Nephron progenitor cell (in vitro differentiated cells): ENCODE measurements around the gene PSMC3.

Experiments used
- DNase-seq: peaks from one replicate; pipeline ENCODE4 v3.0.0; 2021
- H3K27ac Mint-ChIP-seq: 2 replicates; pipeline ENCODE4 v1.8.0; 2021; ENCODE audit warnings: mild to moderate bottlenecking, moderate library complexity, mixed read lengths
- H3K27me3 Mint-ChIP-seq: 2 replicates; pipeline ENCODE4 v1.8.0; 2021; ENCODE audit warnings: mild to moderate bottlenecking, low read depth, mixed read lengths; ENCODE audit not compliant: poor library complexity
- H3K36me3 Mint-ChIP-seq: 2 replicates; pipeline ENCODE4 v1.8.0; 2021; ENCODE audit warnings: low read depth, mixed read lengths
- H3K4me1 Mint-ChIP-seq: 2 replicates; pipeline ENCODE4 v1.8.0; 2021; ENCODE audit warnings: mixed read lengths
- H3K4me3 Mint-ChIP-seq: 2 replicates; pipeline ENCODE4 v1.8.0; 2021; ENCODE audit warnings: mild to moderate bottlenecking, moderate library complexity, mixed read lengths
- H3K9me3 Mint-ChIP-seq: 2 replicates; pipeline ENCODE4 v1.8.0; 2021; ENCODE audit warnings: mild to moderate bottlenecking, moderate library complexity, mixed read lengths
- CTCF ChIP-seq: fragments of 200-600 bp; sonication (generic); IDR thresholded peaks from 2 replicates; pipeline ENCODE4 v1.5.0; 2021; ENCODE audit warnings: antibody characterized with exemption

The PSMC3 gene

GRCh38 chr11:47400768-47401279, 25.4 kb downstream of the PSMC3 start:
- peak overlapping the region; percentile 76 for H3K4me3 Mint-ChIP-seq
- peaks cover 53% of the 10 kb centered on the region for H3K4me1 Mint-ChIP-seq
- no peak for DNase-seq
- TF ChIP-seq CTCF: no peak
- no peaks in the 10 kb centered on the region for H3K9me3 Mint-ChIP-seq
- peak overlapping the region; percentile 98 for H3K27ac Mint-ChIP-seq
- H3K27me3 Mint-ChIP-seq: peaks cover 5% of the 10 kb centered on the region
- no peaks in the 10 kb centered on the region for H3K36me3 Mint-ChIP-seq

GRCh38 chr11:47399860-47400767, 26.1 kb downstream of the PSMC3 start:
- TF ChIP-seq CTCF: no peak
- Mint-ChIP-seq H3K36me3 (no peaks in the 10 kb centered on the region), H3K27me3 (peaks cover 5% of the 10 kb centered on the region), H3K27ac (peak overlapping the region; percentile 98), H3K4me1 (peaks cover 60% of the 10 kb centered on the region), H3K4me3 (peak overlapping the region; percentile 76), H3K9me3 (no peaks in the 10 kb centered on the region)
- peak; percentile 71 for DNase-seq

- Mint-ChIP-seq H3K36me3 (no peaks in the 10 kb centered on the region), H3K27ac (peak overlapping the region; percentile 69), H3K4me1 (peaks cover 67% of the 10 kb centered on the region), H3K9me3 (no peaks in the 10 kb centered on the region), H3K27me3 (peaks cover 5% of the 10 kb centered on the region), H3K4me3 (no peak overlapping the region)
- TF ChIP-seq CTCF: no peak
- DNase-seq: no peak
Measured at GRCh38 chr11:47398551-47398950, 27.7 kb downstream of the PSMC3 start.

GRCh38 chr11:47398011-47398410, 28.2 kb downstream of the PSMC3 start:
- Mint-ChIP-seq H3K27ac (peak overlapping the region; percentile 69), H3K36me3 (no peaks in the 10 kb centered on the region), H3K4me3 (no peak overlapping the region), H3K27me3 (peaks cover 5% of the 10 kb centered on the region), H3K4me1 (peaks cover 66% of the 10 kb centered on the region), H3K9me3 (no peaks in the 10 kb centered on the region)
- DNase-seq: no peak
- TF ChIP-seq CTCF: no peak

GRCh38 chr11:47396049-47396320, 30.3 kb downstream of the PSMC3 start:
- H3K27me3 Mint-ChIP-seq: no peaks in the 10 kb centered on the region
- H3K9me3 Mint-ChIP-seq: no peaks in the 10 kb centered on the region
- peaks cover 71% of the 10 kb centered on the region for H3K4me1 Mint-ChIP-seq
- H3K36me3 Mint-ChIP-seq: no peaks in the 10 kb centered on the region
- no peak overlapping the region for H3K4me3 Mint-ChIP-seq
- no peak overlapping the region for H3K27ac Mint-ChIP-seq
- TF ChIP-seq CTCF: no peak
- DNase-seq: no peak
